IMR-90 (cell line): ENCODE measurements around the gene CPED1. TPM values are rescaled to one million over a fixed set of nuclear protein-coding genes. Genes with fewer than 3 reads are reported as not detected.

ENCODE experiments used
- ATAC-seq: fragments of 200-7000 bp; cut with Tn5 transposase; 2 replicates; pipeline ENCODE4 v1.9.1; 2020; ENCODE audit warnings: low read depth, mild to moderate bottlenecking, moderate library complexity
- BruUV-seq: library from RNA; stranded (reverse); fragments of 400-500 nt; replicated peaks from 2 replicates; lab custom pipeline; 2021; lab: Mats Ljungman, UMichigan
- CTCF ChIA-PET: fragments of 300-600 bp; formaldehyde crosslinking; extraction: SDS; loops from one replicate; lab custom pipeline; 2021; ENCODE audit warnings: antibody characterized with exemption; lab: Yijun Ruan, JAX
- POLR2A ChIA-PET: fragments of 300-600 bp; sonication (Branson Sonifier 250); formaldehyde crosslinking; loops from one replicate; lab custom pipeline; 2022; ENCODE audit warnings: antibody characterized with exemption; ENCODE audit not compliant: unreplicated experiment; lab: Charles Lee
- DNase-seq: peaks from one replicate; pipeline ENCODE4 v3.0.0; 2013
- H2AFZ ChIP-seq: replicated peaks from 2 replicates; pipeline ENCODE3; 2013; ENCODE audit warnings: low read length, mild to moderate bottlenecking; ENCODE audit not compliant: poor library complexity
- H2AK5ac ChIP-seq: 2 replicates; pipeline ENCODE4 v1.6.1; 2013; ENCODE audit warnings: low read depth, low read length, inconsistent platforms
- H2AK9ac ChIP-seq: replicated peaks from 2 replicates; pipeline ENCODE3; 2013; ENCODE audit warnings: mild to moderate bottlenecking, low read depth, low read length, moderate library complexity; ENCODE audit not compliant: poor library complexity
- H2BK120ac ChIP-seq: 2 replicates; pipeline ENCODE4 v1.6.1; 2013; ENCODE audit warnings: low read depth, low read length, inconsistent platforms
- H2BK15ac ChIP-seq: 3 replicates; pipeline ENCODE4 v1.6.1; 2013; ENCODE audit warnings: low read depth, low read length, inconsistent platforms
- H2BK20ac ChIP-seq: 2 replicates; pipeline ENCODE4 v1.6.1; 2013; ENCODE audit warnings: low read depth, mild to moderate bottlenecking, inconsistent platforms, low read length, moderate library complexity
- H2BK5ac ChIP-seq: 2 replicates; pipeline ENCODE4 v1.6.1; 2013; ENCODE audit warnings: mild to moderate bottlenecking, low read depth, low read length, inconsistent platforms; ENCODE audit not compliant: poor library complexity, severe bottlenecking
- H3K14ac ChIP-seq: replicated peaks from 2 replicates; pipeline ENCODE4 v1.6.1; 2013; ENCODE audit warnings: low read depth, low read length, inconsistent platforms
- H3K18ac ChIP-seq: 2 replicates; pipeline ENCODE4 v1.6.1; 2013; ENCODE audit warnings: low read depth, low read length, control low read depth
- H3K23ac ChIP-seq: 2 replicates; pipeline ENCODE4 v1.6.1; 2013; ENCODE audit warnings: low read depth, low read length, inconsistent platforms
- H3K27ac ChIP-seq: 2 replicates; pipeline ENCODE4 v1.5.1; 2013; ENCODE audit warnings: mild to moderate bottlenecking, control low read depth, low read length; ENCODE audit not compliant: insufficient read depth
- H3K27me3 ChIP-seq: 2 replicates; pipeline ENCODE4 v1.6.1; 2013; ENCODE audit warnings: low read length; ENCODE audit not compliant: control insufficient read depth, insufficient read depth
- H3K36me3 ChIP-seq: 2 replicates; pipeline ENCODE4 v1.6.1; 2013; ENCODE audit warnings: low read length, mixed read lengths; ENCODE audit not compliant: control insufficient read depth, insufficient read depth
- H3K4ac ChIP-seq: 2 replicates; pipeline ENCODE4 v1.6.1; 2013; ENCODE audit warnings: low read depth, low read length, inconsistent platforms
- H3K4me1 ChIP-seq: 2 replicates; pipeline ENCODE4 v1.6.1; 2013; ENCODE audit warnings: low read length, mixed read lengths; ENCODE audit not compliant: control insufficient read depth, insufficient read depth
- H3K4me2 ChIP-seq: 2 replicates; pipeline ENCODE4 v1.6.1; 2013; ENCODE audit warnings: low read depth, mild to moderate bottlenecking, control low read depth, low read length, moderate library complexity
- H3K4me3 ChIP-seq: 2 replicates; pipeline ENCODE4 v1.5.1; 2013; ENCODE audit warnings: low read depth, mild to moderate bottlenecking, control low read depth, low read length, moderate library complexity; ENCODE audit not compliant: insufficient read depth
- H3K56ac ChIP-seq: 2 replicates; pipeline ENCODE4 v1.6.1; 2013; ENCODE audit warnings: low read length, inconsistent platforms; ENCODE audit not compliant: insufficient read depth; ENCODE audit errors: extremely low read depth
- H3K79me1 ChIP-seq, 2 experiments: 2 replicates each; pipeline ENCODE4 v1.6.1; 2013; ENCODE audit warnings: low read length in 2 of 2, inconsistent platforms in 1 of 2, low read depth in 1 of 2
- H3K9ac ChIP-seq: 2 replicates; pipeline ENCODE4 v1.6.1; 2013; ENCODE audit warnings: low read depth, low read length, control low read depth
- H3K9me1 ChIP-seq: 2 replicates; pipeline ENCODE4 v1.6.1; 2013; ENCODE audit warnings: low read length, inconsistent platforms; ENCODE audit not compliant: insufficient read depth
- H3K9me3 ChIP-seq: 2 replicates; pipeline ENCODE4 v1.6.1; 2013; ENCODE audit warnings: low read length; ENCODE audit not compliant: control insufficient read depth, insufficient read depth
- H4K20me1 ChIP-seq: 2 replicates; pipeline ENCODE4 v1.6.1; 2013; ENCODE audit warnings: low read length, inconsistent platforms; ENCODE audit not compliant: insufficient read depth
- H4K5ac ChIP-seq: 2 replicates; pipeline ENCODE4 v1.6.1; 2013; ENCODE audit warnings: mild to moderate bottlenecking, low read depth, low read length, control low read depth
- H4K8ac ChIP-seq, 2 experiments: 2 replicates each; pipeline ENCODE4 v1.6.1; 2013; ENCODE audit warnings: low read depth in 2 of 2, low read length in 2 of 2, control low read depth in 1 of 2, inconsistent platforms in 1 of 2
- H4K91ac ChIP-seq: 2 replicates; pipeline ENCODE4 v1.6.1; 2013; ENCODE audit warnings: low read depth, low read length, inconsistent platforms; ENCODE audit not compliant: insufficient read depth
- BHLHE40 ChIP-seq: fragments of 150-350 bp; IDR thresholded peaks from 2 replicates; pipeline ENCODE4 v1.6.1; 2016; ENCODE audit warnings: mild to moderate bottlenecking, low read depth, low read length
- MAFK ChIP-seq: IDR thresholded peaks from 2 replicates; pipeline ENCODE4 v1.6.1; 2012; ENCODE audit warnings: low read depth, low read length, improper control_type of control experiment
- MAZ ChIP-seq: IDR thresholded peaks from 2 replicates; pipeline ENCODE4 v1.6.1; 2012; ENCODE audit warnings: low read depth, mild to moderate bottlenecking, low read length, improper control_type of control experiment, moderate library complexity, borderline replicate concordance
- whole genome bisulfite sequencing, 2 experiments: methylation state at CpG; one replicate each; pipeline versions ENCODE4 v1.1.5 to v1.1.7; 2013; ENCODE audit warnings: missing lambda C conversion rate in 2 of 2; ENCODE audit not compliant: insufficient read length in 1 of 2; ENCODE audit errors: extremely low coverage in 2 of 2; 5-methylcytosine and 5-hydroxymethylcytosine counted together
- dilution Hi-C: fragments of 300-500 bp; cut with HindIII; formaldehyde crosslinking; loops from one replicate; pipeline ENCODE4 v1.14.3; 2018; ENCODE audit warnings: low sequenced_read_pairs; ENCODE audit not compliant: unreplicated experiment
- in situ Hi-C: fragments of 300-500 bp; cut with MboI; formaldehyde crosslinking; loops from 3 replicates; pipeline ENCODE4 v1.14.3; 2019; ENCODE audit warnings: low sequenced_read_pairs, inconsistent platforms, mixed read lengths
- intact Hi-C: fragments of 100-400 bp; cut with micrococcal nuclease; formaldehyde crosslinking; loops from 2 replicates; pipeline ENCODE4 v1.10.0; 2022
- polyA plus RNA-seq, 3 experiments: library from polyadenylated mRNA; depleted of rRNA; stranded (reverse); fragments of >200 nt; gene quantifications; 2 replicates each; pipeline ENCODE4 v1.2.3, GENCODE V29; 2012; ENCODE audit warnings: low replicate concordance in 1 of 3
- total RNA-seq: library from RNA; depleted of rRNA; stranded (reverse); fragments of >200 nt; gene quantifications from 2 replicates; pipeline ENCODE4 v1.2.3, GENCODE V29; 2012
- TF ChIP-seq, protein P1 (sequence below): fragments of 150-350 bp; IDR thresholded peaks from 2 replicates; pipeline ENCODE4 v1.6.1; 2016; ENCODE audit warnings: low read depth, mild to moderate bottlenecking, low read length, moderate library complexity, borderline replicate concordance
- TF ChIP-seq, protein P2 (sequence below): fragments of 150-350 bp; IDR thresholded peaks from 2 replicates; pipeline ENCODE4 v1.6.1; 2017; ENCODE audit warnings: mild to moderate bottlenecking, antibody characterized with exemption, low read length, low read depth

Gene CPED1
- total and polyA plus RNA-seq, 2 of the 4 experiments (the other 2 are of a cell fraction) = 31.2 to 96.8 TPM

GRCh38 chr7:121027761-121028669 lies 39.5 kb downstream of the CPED1 start:
- H3K4me3 ChIP-seq = no peak overlapping the region
- POLR2A ChIA-PET = no interaction called here
- H3K14ac ChIP-seq = peak overlapping the region; percentile 14
- peak overlapping the region; percentile 56; the same call in 1 of the 2 replicates for H3K9ac ChIP-seq
- H3K9me3 ChIP-seq = no peaks in the 10 kb centered on the region
- peak overlapping the region; percentile 71 for H3K4me2 ChIP-seq
- H2BK5ac ChIP-seq = peak overlapping the region; percentile 54
- peaks cover 5% of the 10 kb centered on the region for H3K9me1 ChIP-seq
- no peaks in the 10 kb centered on the region for H3K27me3 ChIP-seq
- peak overlapping the region; percentile 48; the same call in 1 of the 2 replicates for H3K18ac ChIP-seq
- CTCF ChIA-PET = interaction anchor here (1.1 kb wide), 1 partner anchor 14 kb away, joined by 4 read pairs; no protein-coding TSS in a partner anchor
- H4K8ac ChIP-seq = peak overlapping the region; percentile 55 to 60
- intact Hi-C loops = no loop called here
- H2AK9ac ChIP-seq = no peak overlapping the region
- ATAC-seq = peak; percentile 62
- dilution Hi-C loops = no loop called here
- in situ Hi-C loops = no loop called here
- peak overlapping the region; percentile 55; the same call in 1 of the 2 replicates for H3K56ac ChIP-seq
- H3K23ac ChIP-seq = peak overlapping the region; percentile 25; the same call in 1 of the 2 replicates
- H3K4me1 ChIP-seq = peaks cover 15% of the 10 kb centered on the region
- H3K4ac ChIP-seq = peak overlapping the region; percentile 51
- no peaks in the 10 kb centered on the region for H3K36me3 ChIP-seq
- no peak for TF ChIP-seq MAZ
- no peak for TF ChIP-seq BHLHE40
- no peak for TF ChIP-seq MAFK
- TF ChIP-seq, protein P1, sequence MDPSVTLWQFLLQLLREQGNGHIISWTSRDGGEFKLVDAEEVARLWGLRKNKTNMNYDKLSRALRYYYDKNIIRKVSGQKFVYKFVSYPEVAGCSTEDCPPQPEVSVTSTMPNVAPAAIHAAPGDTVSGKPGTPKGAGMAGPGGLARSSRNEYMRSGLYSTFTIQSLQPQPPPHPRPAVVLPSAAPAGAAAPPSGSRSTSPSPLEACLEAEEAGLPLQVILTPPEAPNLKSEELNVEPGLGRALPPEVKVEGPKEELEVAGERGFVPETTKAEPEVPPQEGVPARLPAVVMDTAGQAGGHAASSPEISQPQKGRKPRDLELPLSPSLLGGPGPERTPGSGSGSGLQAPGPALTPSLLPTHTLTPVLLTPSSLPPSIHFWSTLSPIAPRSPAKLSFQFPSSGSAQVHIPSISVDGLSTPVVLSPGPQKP = no peak
- TF ChIP-seq, protein P2, sequence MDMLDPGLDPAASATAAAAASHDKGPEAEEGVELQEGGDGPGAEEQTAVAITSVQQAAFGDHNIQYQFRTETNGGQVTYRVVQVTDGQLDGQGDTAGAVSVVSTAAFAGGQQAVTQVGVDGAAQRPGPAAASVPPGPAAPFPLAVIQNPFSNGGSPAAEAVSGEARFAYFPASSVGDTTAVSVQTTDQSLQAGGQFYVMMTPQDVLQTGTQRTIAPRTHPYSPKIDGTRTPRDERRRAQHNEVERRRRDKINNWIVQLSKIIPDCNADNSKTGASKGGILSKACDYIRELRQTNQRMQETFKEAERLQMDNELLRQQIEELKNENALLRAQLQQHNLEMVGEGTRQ = 0 out of 2 replicates have a peak, but pooled peaks have one; percentile 18
- H2BK120ac ChIP-seq = peak overlapping the region; percentile 78
- H3K79me1 ChIP-seq = peaks cover 19 to 58% of the 10 kb centered on the region in 2 experiments
- no peak overlapping the region for H2AFZ ChIP-seq
- WGBS, 2 experiments = 57% methylated on average over 3 of the region's 10 CpGs; no CpG with 5 or more reads in 1 of the 2 experiments
- H2BK15ac ChIP-seq = peak overlapping the region; percentile 21; the same call in 2 of the 3 replicates
- no peaks in the 10 kb centered on the region for H4K20me1 ChIP-seq
- H4K5ac ChIP-seq = peak overlapping the region; percentile 38
- H2BK20ac ChIP-seq = peak overlapping the region; percentile 68
- peak; percentile 22 for DNase-seq
- peak overlapping the region; percentile 32; the same call in 1 of the 2 replicates for H2AK5ac ChIP-seq
- no TSS peak for BruUV-seq
- H3K27ac ChIP-seq = peak overlapping the region; percentile 69; the same call in 1 of the 2 replicates
- H4K91ac ChIP-seq = peak overlapping the region; percentile 67; the same call in 1 of the 2 replicates
